Measurements from ENCODE around the gene TBC1D8.

TBC1D8 gene

GRCh38 chr2:101135412-101136296 is 15.5 kb downstream of the TBC1D8 start:
- DNase-seq, result no peak

GRCh38 chr2:101133492-101134100 is 17.6 kb downstream of the TBC1D8 start:
- DNase-seq, result no peak

- no peak for DNase-seq
These were observed 19.0 kb downstream of the TBC1D8 start for GRCh38 chr2:101132202-101132601.

GRCh38 chr2:101130081-101130480 is 21.1 kb downstream of the TBC1D8 start:
- DNase-seq, result no peak

- no peak for DNase-seq
These were observed 23.7 kb downstream of the TBC1D8 start for GRCh38 chr2:101127319-101128056.

- DNase-seq, result no peak
These were observed 25.4 kb downstream of the TBC1D8 start for GRCh38 chr2:101125808-101126207.

- DNase-seq, result no peak
These were observed 25.8 kb downstream of the TBC1D8 start for GRCh38 chr2:101125374-101125773.

GRCh38 chr2:101124643-101125366 is 26.4 kb downstream of the TBC1D8 start:
- DNase-seq, result no peak

- no peak for DNase-seq
These were observed 27.2 kb downstream of the TBC1D8 start for GRCh38 chr2:101123795-101124471.

GRCh38 chr2:101121174-101121573 is 30.0 kb downstream of the TBC1D8 start:
- DNase-seq, result no peak

- DNase-seq, result no peak
These were observed 30.8 kb downstream of the TBC1D8 start for GRCh38 chr2:101120124-101120996.

- DNase-seq, result no peak
These were observed 31.8 kb downstream of the TBC1D8 start for GRCh38 chr2:101119431-101119830.

- DNase-seq, result no peak
These were observed 34.2 kb downstream of the TBC1D8 start for GRCh38 chr2:101116841-101117552.

- DNase-seq, result no peak
These were observed 34.8 kb downstream of the TBC1D8 start for GRCh38 chr2:101116348-101116747.

GRCh38 chr2:101115664-101116063 is 35.5 kb downstream of the TBC1D8 start:
- DNase-seq, result no peak

- DNase-seq, result no peak
These were observed 36.4 kb downstream of the TBC1D8 start for GRCh38 chr2:101114815-101115214.

GRCh38 chr2:101114268-101114783 is 36.9 kb downstream of the TBC1D8 start:
- no peak for DNase-seq

GRCh38 chr2:101113441-101114267 is 37.5 kb downstream of the TBC1D8 start:
- DNase-seq, result peak; percentile 28

GRCh38 chr2:101112772-101113157 is 38.4 kb downstream of the TBC1D8 start:
- no peak for DNase-seq
